Stromal cell of bone marrow (primary cell): ENCODE measurements around the gene CEL.
"Not testable (repeated sequence)": the region's sequence is repeated elsewhere in the genome, so short reads cannot be mapped to it uniquely, and the experiment has no call there.

Source experiments
- DNase-seq: peaks from one replicate; pipeline ENCODE4 v3.0.0-alpha.2; 2012; ENCODE audit warnings: low read depth

The CEL gene

GRCh38 chr9:133064241-133065069, 2.7 kb downstream of the CEL start:
- DNase-seq: no peak

- no peak for DNase-seq
Observed at GRCh38 chr9:133065070-133065388, 3.2 kb downstream of the CEL start.

GRCh38 chr9:133066181-133066983, 4.6 kb downstream of the CEL start:
- DNase-seq: no peak

GRCh38 chr9:133067006-133067405, 5.2 kb downstream of the CEL start:
- DNase-seq: no peak

GRCh38 chr9:133067813-133068212, 6.0 kb downstream of the CEL start:
- DNase-seq: no peak

- DNase-seq: not testable (repeated sequence)
Observed at GRCh38 chr9:133068431-133068830, 6.7 kb downstream of the CEL start.

GRCh38 chr9:133070500-133070961, 8.8 kb downstream of the CEL start:
- not testable (repeated sequence) for DNase-seq

- not testable (repeated sequence) for DNase-seq
Observed at GRCh38 chr9:133070985-133071384, 9.2 kb downstream of the CEL start.

- no peak for DNase-seq
Observed at GRCh38 chr9:133071484-133072150, 9.8 kb downstream of the CEL start.

GRCh38 chr9:133072210-133072609, 10.4 kb downstream of the CEL start:
- not testable (repeated sequence) for DNase-seq

GRCh38 chr9:133073086-133074014, 11.6 kb downstream of the CEL start:
- no peak for DNase-seq

- DNase-seq: no peak
Observed at GRCh38 chr9:133074111-133074651, 12.4 kb downstream of the CEL start.

- DNase-seq: peak; percentile 58
Observed at GRCh38 chr9:133075925-133076630, 14.3 kb downstream of the CEL start.

GRCh38 chr9:133076691-133077090, 14.9 kb downstream of the CEL start:
- DNase-seq: no peak

- no peak for DNase-seq
Observed at GRCh38 chr9:133078486-133078885, 16.7 kb downstream of the CEL start.

GRCh38 chr9:133080161-133080560, 18.4 kb downstream of the CEL start:
- DNase-seq: no peak

- not testable (repeated sequence) for DNase-seq
Observed at GRCh38 chr9:133080786-133081779, 19.3 kb downstream of the CEL start.

- not testable (repeated sequence) for DNase-seq
Observed at GRCh38 chr9:133081957-133082644, 20.3 kb downstream of the CEL start.

- DNase-seq: not testable (repeated sequence)
Observed at GRCh38 chr9:133083688-133084087, 21.9 kb downstream of the CEL start.
